ENCODE results near the gene OR8B3.
"Not testable (repeated sequence)": the region's sequence is repeated elsewhere in the genome, so short reads cannot be mapped to it uniquely, and the experiment has no call there.

Gene OR8B3

DNA sequence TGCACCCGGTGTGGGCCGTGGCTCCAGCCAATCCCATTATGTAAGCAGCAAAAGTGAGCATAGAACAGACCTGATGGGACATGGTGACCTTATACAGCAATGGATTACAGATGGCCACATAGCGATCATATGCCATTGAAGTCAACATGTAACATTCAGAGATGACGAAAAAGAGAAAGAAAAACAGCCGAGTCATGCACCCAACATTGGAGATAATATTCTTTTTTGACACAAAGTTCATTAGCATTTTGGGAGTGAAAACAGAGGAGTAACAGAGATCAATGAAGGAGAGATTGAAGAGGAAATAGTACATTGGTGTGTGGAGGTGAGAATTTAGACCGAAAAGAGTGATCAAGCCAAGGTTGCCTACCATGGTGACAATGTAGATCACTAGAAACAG is 16.0 kb downstream of the OR8B3 start:
- H3K27me3 ChIP-seq (replicated peaks; ENCODE audit: control insufficient read depth, insufficient read depth, low read length, poor library complexity, severe bottlenecking); H3K9me3 ChIP-seq (ENCODE audit: control insufficient read depth, low read length); H3K27ac ChIP-seq (ENCODE audit: insufficient read depth, low read length, poor library complexity, severe bottlenecking); H3K4me1 ChIP-seq (ENCODE audit: control insufficient read depth, insufficient read depth, low read length, poor library complexity, severe bottlenecking); H3K4me3 ChIP-seq (ENCODE audit: insufficient read depth, low read depth, low read length, poor library complexity, severe bottlenecking); H3K36me3 ChIP-seq (ENCODE audit: control insufficient read depth, insufficient read depth, low read length); DNase-seq: not testable (repeated sequence)

DNA sequence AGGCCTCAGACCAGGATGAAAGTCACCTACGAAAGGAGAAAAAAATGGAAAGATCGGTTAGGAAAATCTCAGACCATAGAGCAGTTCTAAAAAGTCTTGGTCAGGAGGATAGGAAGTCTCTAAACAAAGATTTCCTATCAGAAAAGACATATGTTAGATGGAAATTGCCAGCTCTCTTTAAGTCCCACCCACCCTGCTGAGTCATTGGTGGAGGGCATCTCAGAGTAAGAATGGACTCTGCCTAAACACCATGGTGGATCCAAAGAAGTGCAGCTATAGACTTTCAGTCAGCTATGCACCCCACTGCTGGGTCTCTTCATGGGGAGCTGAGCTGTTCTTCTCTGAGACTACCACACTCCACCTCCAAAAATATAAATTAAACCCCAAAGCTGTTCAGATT is 18.2 kb downstream of the OR8B3 start:
- H3K36me3 ChIP-seq (ENCODE audit: control insufficient read depth, insufficient read depth, low read length): no peaks in the 10 kb centered on the region
- no peak overlapping the region for H3K4me3 ChIP-seq (ENCODE audit: insufficient read depth, low read depth, low read length, poor library complexity, severe bottlenecking)
- H3K4me1 ChIP-seq (ENCODE audit: control insufficient read depth, insufficient read depth, low read length, poor library complexity, severe bottlenecking): no peaks in the 10 kb centered on the region
- H3K9me3 ChIP-seq (ENCODE audit: control insufficient read depth, low read length): no peaks in the 10 kb centered on the region
- no peak for DNase-seq
- H3K27ac ChIP-seq (ENCODE audit: insufficient read depth, low read length, poor library complexity, severe bottlenecking): no peak overlapping the region
- H3K27me3 ChIP-seq (replicated peaks; ENCODE audit: control insufficient read depth, insufficient read depth, low read length, poor library complexity, severe bottlenecking): no peaks in the 10 kb centered on the region

DNA sequence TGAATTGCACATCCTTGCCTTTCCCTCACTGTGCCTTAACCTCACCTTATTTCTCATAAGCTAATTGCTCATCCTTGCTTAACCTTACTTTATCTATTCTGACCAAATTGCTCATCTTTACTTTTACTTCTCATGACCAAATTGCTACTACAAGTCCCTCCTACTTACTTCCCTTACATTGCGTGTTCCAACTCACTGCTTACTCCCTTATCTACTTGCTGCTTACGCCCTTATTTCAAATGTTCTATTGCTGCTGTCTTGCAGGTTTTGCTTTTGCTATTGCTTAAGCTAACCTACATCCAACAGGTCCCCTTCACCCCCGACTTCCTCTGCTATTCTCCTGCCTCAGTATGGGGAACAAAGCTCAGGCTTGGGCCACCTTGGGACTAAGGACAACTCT is 22.5 kb downstream of the OR8B3 start:
- no peaks in the 10 kb centered on the region for H3K9me3 ChIP-seq (ENCODE audit: control insufficient read depth, low read length)
- H3K4me3 ChIP-seq (ENCODE audit: insufficient read depth, low read depth, low read length, poor library complexity, severe bottlenecking): no peak overlapping the region
- H3K36me3 ChIP-seq (ENCODE audit: control insufficient read depth, insufficient read depth, low read length): no peaks in the 10 kb centered on the region
- no peaks in the 10 kb centered on the region for H3K4me1 ChIP-seq (ENCODE audit: control insufficient read depth, insufficient read depth, low read length, poor library complexity, severe bottlenecking)
- no peak overlapping the region for H3K27ac ChIP-seq (ENCODE audit: insufficient read depth, low read length, poor library complexity, severe bottlenecking)
- no peaks in the 10 kb centered on the region for H3K27me3 ChIP-seq (replicated peaks; ENCODE audit: control insufficient read depth, insufficient read depth, low read length, poor library complexity, severe bottlenecking)
- DNase-seq: no peak

DNA sequence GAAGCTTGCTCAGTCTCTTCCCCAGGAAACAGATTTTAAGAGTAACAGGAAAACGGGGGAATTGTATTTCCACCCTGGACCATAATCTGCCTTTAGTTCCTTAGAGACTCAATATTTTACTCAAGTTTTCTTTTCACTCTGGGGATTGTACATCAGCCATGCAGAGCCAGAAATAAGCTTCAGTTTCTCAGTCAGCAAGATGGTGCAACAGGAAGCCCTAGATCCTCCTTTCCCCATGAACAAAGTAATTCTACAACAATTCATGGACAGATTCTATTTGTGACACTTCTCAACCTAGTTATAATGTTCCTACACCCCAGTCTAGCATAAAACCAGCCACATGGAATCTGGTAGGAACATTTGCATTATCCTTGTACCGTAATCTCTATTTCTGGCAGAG is 39.3 kb downstream of the OR8B3 start:
- Histone ChIP-seq H3K4me1 (ENCODE audit: control insufficient read depth, insufficient read depth, low read length, poor library complexity, severe bottlenecking) (no peaks in the 10 kb centered on the region), H3K36me3 (ENCODE audit: control insufficient read depth, insufficient read depth, low read length) (no peaks in the 10 kb centered on the region), H3K9me3 (ENCODE audit: control insufficient read depth, low read length) (no peaks in the 10 kb centered on the region), H3K27ac (ENCODE audit: insufficient read depth, low read length, poor library complexity, severe bottlenecking) (no peak overlapping the region), H3K27me3 (replicated peaks; ENCODE audit: control insufficient read depth, insufficient read depth, low read length, poor library complexity, severe bottlenecking) (no peaks in the 10 kb centered on the region), H3K4me3 (ENCODE audit: insufficient read depth, low read depth, low read length, poor library complexity, severe bottlenecking) (no peak overlapping the region)
- DNase-seq: no peak

DNA sequence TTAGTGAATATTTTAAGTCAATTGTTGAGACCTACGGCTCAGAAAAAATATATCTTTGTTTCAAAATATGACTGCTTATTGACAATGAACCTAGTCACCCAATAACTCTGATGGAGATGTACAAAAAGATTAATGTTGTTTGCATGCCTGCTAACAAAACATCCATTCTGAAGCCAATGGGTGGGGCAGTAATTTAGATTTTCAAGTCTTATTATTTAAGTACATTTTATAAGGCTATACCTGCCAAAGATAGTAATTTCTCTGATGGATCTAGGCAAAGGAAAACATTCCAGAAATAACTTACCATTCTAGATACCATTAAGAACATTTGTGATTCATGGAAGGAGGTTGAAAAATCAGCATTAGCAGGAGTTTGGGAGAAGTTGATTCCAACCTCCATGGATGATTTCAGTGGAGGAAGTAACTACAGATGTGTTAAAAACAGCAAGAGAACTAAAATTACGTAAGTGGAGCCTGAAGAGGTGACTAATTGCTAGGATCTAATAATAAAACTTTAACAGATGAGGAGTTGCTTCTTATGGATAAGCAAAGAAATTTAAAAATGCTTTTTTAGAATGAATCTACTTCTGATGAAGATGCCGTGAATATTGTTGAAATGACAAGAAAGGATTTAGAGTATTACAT is 52.4 kb downstream of the OR8B3 start:
- Histone ChIP-seq H3K4me1 (ENCODE audit: control insufficient read depth, insufficient read depth, low read length, poor library complexity, severe bottlenecking) (no peaks in the 10 kb centered on the region), H3K9me3 (ENCODE audit: control insufficient read depth, low read length) (no peaks in the 10 kb centered on the region), H3K27ac (ENCODE audit: insufficient read depth, low read length, poor library complexity, severe bottlenecking) (no peak overlapping the region), H3K36me3 (ENCODE audit: control insufficient read depth, insufficient read depth, low read length) (no peaks in the 10 kb centered on the region), H3K27me3 (replicated peaks; ENCODE audit: control insufficient read depth, insufficient read depth, low read length, poor library complexity, severe bottlenecking) (no peaks in the 10 kb centered on the region), H3K4me3 (ENCODE audit: insufficient read depth, low read depth, low read length, poor library complexity, severe bottlenecking) (no peak overlapping the region)
- DNase-seq: no peak

Data from effector memory CD4-positive, alpha-beta T cell (primary cell).